H1 (cell line): ENCODE data around the gene ZNF644. TPM values are rescaled to one million over a fixed set of nuclear protein-coding genes. Genes with fewer than 3 reads are reported as not detected.
"Not testable (repeated sequence)": the region's sequence is repeated elsewhere in the genome, so short reads cannot be mapped to it uniquely, and the experiment has no call there.

Source experiments
- CTCF ChIA-PET: fragments of 300-600 bp; sonication (Branson Sonifier 250); formaldehyde crosslinking; loops from one replicate; lab custom pipeline; 2021; ENCODE audit not compliant: partially characterized antibody; lab: Charles Lee
- POLR2A ChIA-PET: fragments of 300-600 bp; sonication (Branson Sonifier 250); formaldehyde crosslinking; loops from one replicate; lab custom pipeline; 2021; ENCODE audit warnings: inconsistent platforms; ENCODE audit not compliant: partially characterized antibody; lab: Charles Lee
- DNase-seq, 2 experiments: peaks; one replicate each; pipeline versions ENCODE4 v3.0.0 to v3.0.0-alpha.2; 2010 to 2022; ENCODE audit warnings: low spot score in 2 of 2, low read depth in 1 of 2, mixed read lengths in 1 of 2
- FAIRE-seq: peaks from 2 replicates; lab custom pipeline; 2011; peaks lifted over from hg19 to GRCh38; lab: Jason Lieb, UNC
- H2AFZ ChIP-seq: 2 replicates; pipeline ENCODE4 v1.8.1; 2012; ENCODE audit warnings: low read length, inconsistent platforms
- H2AK5ac ChIP-seq: 2 replicates; pipeline ENCODE4 v1.6.1; 2013; ENCODE audit warnings: low read depth, low read length
- H2BK120ac ChIP-seq: replicated peaks from 2 replicates; pipeline ENCODE3; 2013; ENCODE audit warnings: low read depth, low read length, inconsistent platforms
- H2BK12ac ChIP-seq: 2 replicates; pipeline ENCODE4 v1.6.1; 2013; ENCODE audit warnings: low read depth, low read length
- H2BK15ac ChIP-seq: 2 replicates; pipeline ENCODE4 v1.6.1; 2013; ENCODE audit warnings: low read length
- H2BK20ac ChIP-seq: 2 replicates; pipeline ENCODE4 v1.6.1; 2013; ENCODE audit warnings: low read length
- H2BK5ac ChIP-seq: 2 replicates; pipeline ENCODE4 v1.6.1; 2013; ENCODE audit warnings: low read depth, low read length
- H3K14ac ChIP-seq: 2 replicates; pipeline ENCODE4 v1.6.1; 2013; ENCODE audit warnings: inconsistent platforms; ENCODE audit not compliant: insufficient read length
- H3K18ac ChIP-seq: 2 replicates; pipeline ENCODE4 v1.6.1; 2013; ENCODE audit warnings: low read length; ENCODE audit errors: extremely low read depth
- H3K23ac ChIP-seq: 2 replicates; pipeline ENCODE4 v1.6.1; 2013; ENCODE audit warnings: inconsistent platforms; ENCODE audit not compliant: insufficient read length
- H3K23me2 ChIP-seq: 2 replicates; pipeline ENCODE4 v1.6.1; 2013; ENCODE audit warnings: low read depth, low read length
- H3K27ac ChIP-seq: 2 replicates; pipeline ENCODE4 v1.6.1; 2011; ENCODE audit warnings: low read depth, low read length, inconsistent platforms
- H3K27me3 ChIP-seq, 4 experiments: replicated peaks in 1 of 4; 1 replicate in 1 of 4; 2 replicates in 3 of 4; pipeline versions ENCODE4 v1.6.1 to v1.8.1; 2011 to 2013; ENCODE audit warnings: low read length in 3 of 4, mild to moderate bottlenecking in 3 of 4, inconsistent platforms in 2 of 4, mixed read lengths in 2 of 4, moderate library complexity in 1 of 4; ENCODE audit not compliant: control insufficient read depth in 3 of 4, insufficient read depth in 3 of 4; ENCODE audit errors: extremely low read depth in 1 of 4
- H3K36me3 ChIP-seq, 4 experiments: 2 replicates each; pipeline versions ENCODE4 v1.6.1 to v1.8.1; 2011 to 2013; ENCODE audit warnings: mild to moderate bottlenecking in 4 of 4, low read length in 3 of 4, moderate library complexity in 2 of 4, control low read depth in 1 of 4, inconsistent platforms in 1 of 4; ENCODE audit not compliant: insufficient read depth in 4 of 4, control insufficient read depth in 2 of 4
- H3K4ac ChIP-seq: replicated peaks from 2 replicates; pipeline ENCODE3; 2013; ENCODE audit warnings: low read length, low read depth, mixed read lengths, inconsistent platforms; ENCODE audit not compliant: insufficient read length
- H3K4me1 ChIP-seq, 4 experiments: replicated peaks in 1 of 4; 1 replicate in 1 of 4; 2 replicates in 3 of 4; pipeline versions ENCODE4 v1.6.1 to v1.8.1; 2011 to 2013; ENCODE audit warnings: low read length in 3 of 4, inconsistent platforms in 2 of 4, mixed read lengths in 1 of 4; ENCODE audit not compliant: insufficient read depth in 4 of 4, control insufficient read depth in 3 of 4
- H3K4me2 ChIP-seq, 2 experiments: 2 replicates each; pipeline versions ENCODE4 v1.6.1 to v1.8.1; 2011 to 2013; ENCODE audit warnings: low read depth in 2 of 2, low read length in 2 of 2, control low read depth in 1 of 2, inconsistent platforms in 1 of 2, mild to moderate bottlenecking in 1 of 2; ENCODE audit not compliant: insufficient read depth in 1 of 2
- H3K4me3 ChIP-seq, 4 experiments: fragments of 200-600, 300-600 bp in 1 of 4; sonication (generic), shearing (Covaris generic), sonication (Bioruptor Twin) in 1 of 4; 2 replicates each; pipeline versions ENCODE4 v1.5.1 to v1.8.1; 2011 to 2016; ENCODE audit warnings: low read length in 4 of 4, low read depth in 3 of 4, control low read depth in 2 of 4, inconsistent platforms in 2 of 4, mild to moderate bottlenecking in 2 of 4, mixed read lengths in 1 of 4, moderate library complexity in 1 of 4; ENCODE audit not compliant: insufficient read depth in 2 of 4; ENCODE audit errors: extremely low read depth in 1 of 4
- H3K56ac ChIP-seq: replicated peaks from 2 replicates; pipeline ENCODE3; 2013; ENCODE audit warnings: low read depth, mild to moderate bottlenecking, mixed read lengths, low read length, inconsistent platforms; ENCODE audit not compliant: insufficient read length
- H3K79me1 ChIP-seq: 2 replicates; pipeline ENCODE4 v1.6.1; 2013; ENCODE audit warnings: low read depth, low read length, control low read depth
- H3K79me2 ChIP-seq, 2 experiments: 2 replicates each; pipeline versions ENCODE4 v1.6.1 to v1.8.1; 2012 to 2013; ENCODE audit warnings: low read length in 2 of 2, mild to moderate bottlenecking in 2 of 2, inconsistent platforms in 1 of 2; ENCODE audit not compliant: insufficient read depth in 2 of 2, control insufficient read depth in 1 of 2
- H3K9ac ChIP-seq, 4 experiments: replicated peaks in 1 of 4; 1 replicate in 1 of 4; 2 replicates in 3 of 4; pipeline versions ENCODE4 v1.6.1 to v1.8.1; 2011 to 2013; ENCODE audit warnings: low read depth in 3 of 4, low read length in 3 of 4, control low read depth in 2 of 4, mild to moderate bottlenecking in 2 of 4, moderate library complexity in 2 of 4, inconsistent platforms in 1 of 4; ENCODE audit errors: extremely low read depth in 1 of 4
- H3K9me3 ChIP-seq, 2 experiments: 2 replicates each; pipeline versions ENCODE4 v1.6.1 to v1.8.1; 2012 to 2013; ENCODE audit warnings: mild to moderate bottlenecking in 2 of 2, moderate library complexity in 2 of 2, control low read depth in 1 of 2, inconsistent platforms in 1 of 2, low read depth in 1 of 2, low read length in 1 of 2, mixed read lengths in 1 of 2; ENCODE audit not compliant: insufficient read depth in 2 of 2
- H4K20me1 ChIP-seq, 2 experiments: replicated peaks in 1 of 2; 2 replicates each; pipeline versions ENCODE3 to v1.8.1; 2011 to 2013; ENCODE audit warnings: inconsistent platforms in 2 of 2, low read length in 2 of 2, mild to moderate bottlenecking in 1 of 2; ENCODE audit not compliant: insufficient read depth in 2 of 2, control insufficient read depth in 1 of 2
- H4K5ac ChIP-seq: 2 replicates; pipeline ENCODE4 v1.6.1; 2013; ENCODE audit warnings: low read length, low read depth, mixed read lengths, inconsistent platforms; ENCODE audit not compliant: insufficient read length
- H4K8ac ChIP-seq: 2 replicates; pipeline ENCODE4 v1.8.0; 2013; ENCODE audit warnings: mild to moderate bottlenecking, moderate library complexity, low read length, inconsistent platforms; ENCODE audit not compliant: insufficient read depth; ENCODE audit errors: extremely low read depth
- H4K91ac ChIP-seq: replicated peaks from 2 replicates; pipeline ENCODE3; 2013; ENCODE audit warnings: low read length, mixed read lengths, inconsistent platforms; ENCODE audit not compliant: insufficient read length
- WGBS, 2 experiments: shearing (Covaris generic) in 1 of 2; methylation state at CpG; one replicate each; pipeline versions ENCODE4 v1.1.6 to v1.1.7; 2013 to 2015; ENCODE audit warnings: low lambda C conversion rate in 2 of 2, mixed read lengths in 2 of 2, inconsistent platforms in 1 of 2, low coverage in 1 of 2, missing lambda C conversion rate in 1 of 2; ENCODE audit not compliant: insufficient replicate concordance in 2 of 2, insufficient coverage in 1 of 2, insufficient read length in 1 of 2; ENCODE audit errors: extremely low coverage in 1 of 2, missing lambda C conversion rate in 1 of 2; 5-methylcytosine and 5-hydroxymethylcytosine counted together
- polyA plus RNA-seq, 7 experiments: library from polyadenylated mRNA; depleted of rRNA in 3 of 7; stranded (reverse) in 5 of 7; unstranded in 2 of 7; fragments of >200 nt in 5 of 7; fragments of 200-250 nt in 2 of 7; gene quantifications; 1 replicate in 5 of 7; 2 replicates in 1 of 7; 4 replicates in 1 of 7; pipeline versions ENCODE4 v1.2.1 to v1.2.3, GENCODE V29; 2011 to 2013; ENCODE audit warnings: missing spikeins in 2 of 7, mixed read lengths in 2 of 7
- total RNA-seq: library from RNA; stranded (reverse); fragmentation: NEBNext Ultra II Directional; extraction: Animal tissue kit (Norgen Biotek cat#: 25700); gene quantifications from 2 replicates; pipeline ENCODE4 v1.2.1, GENCODE V29; 2021

Gene ZNF644
- total and polyA plus RNA-seq, 2 of the 8 experiments (the other 6 are each of a cell fraction or from before 2014, with no cell fraction given), result 14.5 to 93.5 TPM

GRCh38 chr1:91063403-91063802, 41.6 kb upstream of the ZNF644 start:
- H2AFZ ChIP-seq, H3K23ac ChIP-seq, FAIRE-seq, H3K27ac ChIP-seq, H4K5ac ChIP-seq, H3K4me1 ChIP-seq, H2BK20ac ChIP-seq, H3K23me2 ChIP-seq, H3K9me3 ChIP-seq, H2BK15ac ChIP-seq, H3K56ac ChIP-seq, POLR2A ChIA-PET, H3K4ac ChIP-seq, H3K4me2 ChIP-seq, H3K18ac ChIP-seq, H2BK12ac ChIP-seq, H3K9ac ChIP-seq, H2AK5ac ChIP-seq, H2BK120ac ChIP-seq, H2BK5ac ChIP-seq, H4K91ac ChIP-seq, H4K20me1 ChIP-seq, H3K79me2 ChIP-seq, H3K4me3 ChIP-seq, H3K79me1 ChIP-seq, DNase-seq, H3K27me3 ChIP-seq, CTCF ChIA-PET, H3K36me3 ChIP-seq, H4K8ac ChIP-seq, H3K14ac ChIP-seq: not testable (repeated sequence)
- 95% methylated on average over 5 of the region's 5 CpGs; no CpG with 5 or more reads in 1 of the 2 experiments for WGBS, 2 experiments
